Neural progenitor cell (in vitro differentiated cells): ENCODE results near the gene OR8D1. TPM values are rescaled to one million over a fixed set of nuclear protein-coding genes. Genes with fewer than 3 reads are reported as not detected.

Experiments
- DNase-seq: peaks from one replicate; pipeline ENCODE4 v3.0.0-alpha.2; 2016; ENCODE audit warnings: low spot score
- H2AFZ ChIP-seq: fragments of 200-600 bp; sonication (generic); replicated peaks from 2 replicates; pipeline ENCODE4 v1.6.1; 2016; ENCODE audit warnings: antibody characterized with exemption
- H3F3A ChIP-seq: fragments of 200-600 bp; sonication (generic); 2 replicates; pipeline ENCODE4 v1.6.1; 2016; ENCODE audit warnings: antibody characterized with exemption, low read depth
- H3K27ac ChIP-seq: fragments of 200-600 bp; sonication (generic); 2 replicates; pipeline ENCODE4 v1.5.1; 2016; ENCODE audit warnings: mild to moderate bottlenecking
- H3K27me3 ChIP-seq: fragments of 200-600 bp; sonication (generic); 2 replicates; pipeline ENCODE4 v1.6.1; 2016; ENCODE audit warnings: mild to moderate bottlenecking, moderate library complexity
- H3K36me3 ChIP-seq: fragments of 200-600 bp; sonication (generic); 2 replicates; pipeline ENCODE4 v1.5.1; 2016
- H3K4me1 ChIP-seq: fragments of 200-600 bp; sonication (generic); 2 replicates; pipeline ENCODE4 v1.6.1; 2016; ENCODE audit warnings: mixed run types
- H3K4me2 ChIP-seq: fragments of 200-600 bp; sonication (generic); 2 replicates; pipeline ENCODE4 v1.6.1; 2016
- H3K4me3 ChIP-seq: fragments of 200-600 bp; sonication (generic); 2 replicates; pipeline ENCODE4 v1.5.1; 2016
- H3K79me2 ChIP-seq: fragments of 200-600 bp; sonication (generic); 2 replicates; pipeline ENCODE4 v1.6.1; 2016; ENCODE audit warnings: low read depth
- H3K9ac ChIP-seq: fragments of 200-600 bp; sonication (generic); 2 replicates; pipeline ENCODE4 v1.6.1; 2016
- H3K9me3 ChIP-seq: fragments of 200-600 bp; sonication (generic); 2 replicates; pipeline ENCODE4 v1.5.1; 2016; ENCODE audit warnings: low read depth
- H4K20me1 ChIP-seq: fragments of 200-600 bp; sonication (generic); 2 replicates; pipeline ENCODE4 v1.6.1; 2016; ENCODE audit warnings: low read depth
- H3K27ac Mint-ChIP-seq: 3 replicates; pipeline ENCODE4 v1.8.0; 2021; ENCODE audit warnings: mixed read lengths
- H3K27me3 Mint-ChIP-seq: 2 replicates; pipeline ENCODE4 v1.8.0; 2022; ENCODE audit warnings: low read depth, mild to moderate bottlenecking, inconsistent platforms, moderate library complexity, mixed read lengths; ENCODE audit not compliant: insufficient read depth
- H3K36me3 Mint-ChIP-seq: 3 replicates; pipeline ENCODE4 v1.8.0; 2021; ENCODE audit warnings: mixed read lengths
- H3K4me1 Mint-ChIP-seq: 3 replicates; pipeline ENCODE4 v1.8.0; 2021; ENCODE audit warnings: mixed read lengths
- H3K4me3 Mint-ChIP-seq: 3 replicates; pipeline ENCODE4 v1.8.0; 2021; ENCODE audit warnings: mild to moderate bottlenecking, moderate library complexity, mixed read lengths
- H3K9me3 Mint-ChIP-seq: 3 replicates; pipeline ENCODE4 v1.8.0; 2020; ENCODE audit warnings: mixed read lengths
- EZH2 ChIP-seq: fragments of 200-600 bp; sonication (generic); IDR thresholded peaks from 2 replicates; pipeline ENCODE4 v1.6.1; 2017; ENCODE audit warnings: antibody characterized with exemption, mild to moderate bottlenecking, moderate library complexity
- EZH2phosphoT487 ChIP-seq: fragments of 200-600 bp; sonication (generic); IDR thresholded peaks from 2 replicates; pipeline ENCODE4 v1.6.1; 2017; ENCODE audit warnings: antibody characterized with exemption
- total RNA-seq: library from RNA; depleted of rRNA; stranded (reverse); fragments of >200 nt; gene quantifications from 2 replicates; pipeline ENCODE4 v1.2.3, GENCODE V29; 2015; ENCODE audit warnings: low replicate concordance
- TF ChIP-seq, protein P1 (sequence below): fragments of 200-600 bp; sonication (generic); IDR thresholded peaks from 2 replicates; pipeline ENCODE4 v1.5.1; 2017; ENCODE audit warnings: antibody characterized with exemption, mild to moderate bottlenecking

OR8D1 gene
- total RNA-seq, 1 donor from 2014 or later: not detected

- H3K36me3 ChIP-seq: no peaks in the 10 kb centered on the region
- H4K20me1 ChIP-seq: no peaks in the 10 kb centered on the region
- no peak for DNase-seq
- H3K9ac ChIP-seq: no peak overlapping the region
- H3K79me2 ChIP-seq: no peaks in the 10 kb centered on the region
- H3K4me1 ChIP-seq: no peaks in the 10 kb centered on the region
- TF ChIP-seq EZH2: no peak
- no peak for TF ChIP-seq EZH2phosphoT487
- TF ChIP-seq, protein P1, sequence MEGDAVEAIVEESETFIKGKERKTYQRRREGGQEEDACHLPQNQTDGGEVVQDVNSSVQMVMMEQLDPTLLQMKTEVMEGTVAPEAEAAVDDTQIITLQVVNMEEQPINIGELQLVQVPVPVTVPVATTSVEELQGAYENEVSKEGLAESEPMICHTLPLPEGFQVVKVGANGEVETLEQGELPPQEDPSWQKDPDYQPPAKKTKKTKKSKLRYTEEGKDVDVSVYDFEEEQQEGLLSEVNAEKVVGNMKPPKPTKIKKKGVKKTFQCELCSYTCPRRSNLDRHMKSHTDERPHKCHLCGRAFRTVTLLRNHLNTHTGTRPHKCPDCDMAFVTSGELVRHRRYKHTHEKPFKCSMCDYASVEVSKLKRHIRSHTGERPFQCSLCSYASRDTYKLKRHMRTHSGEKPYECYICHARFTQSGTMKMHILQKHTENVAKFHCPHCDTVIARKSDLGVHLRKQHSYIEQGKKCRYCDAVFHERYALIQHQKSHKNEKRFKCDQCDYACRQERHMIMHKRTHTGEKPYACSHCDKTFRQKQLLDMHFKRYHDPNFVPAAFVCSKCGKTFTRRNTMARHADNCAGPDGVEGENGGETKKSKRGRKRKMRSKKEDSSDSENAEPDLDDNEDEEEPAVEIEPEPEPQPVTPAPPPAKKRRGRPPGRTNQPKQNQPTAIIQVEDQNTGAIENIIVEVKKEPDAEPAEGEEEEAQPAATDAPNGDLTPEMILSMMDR: no peak
- H3K4me2 ChIP-seq: no peak overlapping the region
- H3K27me3 ChIP-seq: no peaks in the 10 kb centered on the region
- no peak overlapping the region for H3K27ac ChIP-seq
- H3K27me3 Mint-ChIP-seq: no peaks in the 10 kb centered on the region
- H3K36me3 Mint-ChIP-seq: no peaks in the 10 kb centered on the region
- H3K9me3 ChIP-seq: no peaks in the 10 kb centered on the region
- no peaks in the 10 kb centered on the region for H3K9me3 Mint-ChIP-seq
- no peaks in the 10 kb centered on the region for H3K4me1 Mint-ChIP-seq
- no peak overlapping the region for H3K4me3 Mint-ChIP-seq
- peak overlapping the region; percentile 31 for H2AFZ ChIP-seq
- H3F3A ChIP-seq: no peaks in the 10 kb centered on the region
- H3K27ac Mint-ChIP-seq: no peak overlapping the region
- H3K4me3 ChIP-seq: no peak overlapping the region
Measured at GRCh38 chr11:124329787-124330478, 16.2 kb upstream of the OR8D1 start.

DNA sequence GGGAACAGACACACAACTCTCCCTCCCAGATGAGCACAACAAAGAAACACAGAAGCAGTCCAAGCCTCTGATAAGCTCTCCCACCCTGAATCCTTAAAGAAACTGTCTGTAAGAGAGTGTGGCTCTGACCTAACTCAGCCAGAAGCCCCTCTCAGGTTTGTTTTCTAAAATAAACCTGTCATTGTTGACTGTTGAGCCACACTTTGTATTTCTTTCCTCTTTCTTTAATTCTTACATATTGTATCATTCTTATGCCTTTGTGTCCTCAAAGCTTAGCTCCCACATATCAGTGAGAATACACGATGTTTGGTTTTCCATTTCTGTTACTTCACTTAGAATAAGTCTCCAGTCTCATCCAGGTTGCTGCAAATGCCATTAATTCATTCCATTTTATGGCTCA lies 14.0 kb upstream of the OR8D1 start:
- no peaks in the 10 kb centered on the region for H3K36me3 Mint-ChIP-seq
- no peak overlapping the region for H3K4me3 ChIP-seq
- H3K27ac Mint-ChIP-seq: no peak overlapping the region
- no peak overlapping the region for H2AFZ ChIP-seq
- H3K4me2 ChIP-seq: no peak overlapping the region
- no peak overlapping the region for H3K9ac ChIP-seq
- TF ChIP-seq, protein P1: no peak
- TF ChIP-seq EZH2phosphoT487 (no peak), EZH2 (no peak)
- H3K4me3 Mint-ChIP-seq: no peak overlapping the region
- no peaks in the 10 kb centered on the region for H3K9me3 ChIP-seq
- H3K4me1 Mint-ChIP-seq: no peaks in the 10 kb centered on the region
- H4K20me1 ChIP-seq: no peaks in the 10 kb centered on the region
- no peak overlapping the region for H3K27ac ChIP-seq
- no peaks in the 10 kb centered on the region for H3K27me3 Mint-ChIP-seq
- no peaks in the 10 kb centered on the region for H3K36me3 ChIP-seq
- no peaks in the 10 kb centered on the region for H3K4me1 ChIP-seq
- H3K27me3 ChIP-seq: no peaks in the 10 kb centered on the region
- DNase-seq: no peak
- no peaks in the 10 kb centered on the region for H3K9me3 Mint-ChIP-seq
- no peaks in the 10 kb centered on the region for H3F3A ChIP-seq
- H3K79me2 ChIP-seq: no peaks in the 10 kb centered on the region

DNA sequence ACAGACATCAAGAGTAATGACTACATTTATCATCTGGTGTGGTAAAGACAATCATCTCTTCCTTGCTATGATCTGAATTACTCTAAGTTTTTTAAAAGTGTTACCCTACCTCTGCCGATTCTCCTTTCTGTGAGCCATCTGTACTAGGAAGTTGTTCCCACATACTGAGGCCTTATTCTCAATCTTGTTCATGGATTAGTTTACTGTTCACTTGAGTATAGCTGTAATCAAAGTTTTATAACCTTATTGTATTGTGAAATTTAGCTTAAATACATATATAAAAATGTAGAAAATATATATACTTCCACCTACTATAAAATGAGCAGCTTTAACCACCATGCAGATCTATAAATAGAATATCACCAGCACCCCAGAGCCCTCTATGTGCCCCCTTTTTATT lies 8.6 kb upstream of the OR8D1 start:
- Histone ChIP-seq H3K4me3 (no peak overlapping the region), H3K36me3 (no peaks in the 10 kb centered on the region), H3K9me3 (no peaks in the 10 kb centered on the region), H3K4me1 (no peaks in the 10 kb centered on the region), H3K9ac (no peak overlapping the region), H3F3A (no peaks in the 10 kb centered on the region), H3K27me3 (no peaks in the 10 kb centered on the region), H4K20me1 (no peaks in the 10 kb centered on the region), H3K4me2 (no peak overlapping the region), H3K27ac (no peak overlapping the region), H2AFZ (no peak overlapping the region), H3K79me2 (no peaks in the 10 kb centered on the region)
- H3K27me3 Mint-ChIP-seq: no peaks in the 10 kb centered on the region
- no peaks in the 10 kb centered on the region for H3K9me3 Mint-ChIP-seq
- TF ChIP-seq, protein P1: no peak
- no peak for TF ChIP-seq EZH2phosphoT487
- no peak for TF ChIP-seq EZH2
- no peaks in the 10 kb centered on the region for H3K4me1 Mint-ChIP-seq
- no peak for DNase-seq
- H3K36me3 Mint-ChIP-seq: no peaks in the 10 kb centered on the region
- no peak overlapping the region for H3K27ac Mint-ChIP-seq
- no peak overlapping the region for H3K4me3 Mint-ChIP-seq
